ENCODE results near the gene KIF26B.

KIF26B gene

DNA sequence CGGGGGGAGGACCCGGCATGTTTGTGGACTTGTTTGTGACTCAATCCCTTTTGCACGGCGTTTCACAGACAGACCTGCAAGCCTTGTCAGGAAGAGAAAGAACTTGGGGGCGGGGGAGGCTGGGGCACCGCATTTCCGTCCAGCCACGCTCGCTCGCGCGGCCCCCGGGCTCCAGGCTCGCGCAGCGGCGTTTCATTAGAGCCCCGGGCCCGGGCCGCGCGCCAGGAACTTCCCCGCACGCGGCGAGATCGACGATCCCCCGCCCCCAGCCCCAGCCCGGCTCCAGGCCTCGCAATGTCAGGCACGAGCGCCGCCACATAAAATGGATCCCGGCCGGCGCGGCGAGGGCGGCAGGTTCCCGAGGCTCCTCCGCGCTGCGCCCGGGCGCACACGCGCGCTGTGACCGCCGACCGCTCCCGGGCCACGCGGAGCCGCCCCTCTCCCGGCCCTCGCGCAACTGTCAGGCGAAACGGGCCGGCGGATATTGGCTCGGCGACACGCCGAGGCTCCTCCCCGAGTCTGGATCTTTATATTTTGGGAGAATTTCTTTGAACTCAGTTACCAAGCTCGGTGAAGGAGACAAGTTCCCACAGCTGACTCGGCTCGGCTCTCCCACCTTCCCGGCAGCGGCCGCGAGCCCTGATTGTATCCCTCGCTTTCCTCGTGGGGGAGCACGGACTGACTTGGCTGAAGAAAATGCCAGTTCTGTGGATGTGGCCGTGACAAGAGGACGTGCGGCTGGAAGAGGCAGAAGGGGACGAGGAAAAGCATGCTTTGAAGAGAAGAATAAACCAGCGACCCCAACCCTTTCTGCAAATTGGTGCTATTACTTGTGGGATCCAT is at the start of gene KIF26B:
KIF26B (plus strand) TSS at position 557 of the 843 bp plus-strand sequence. CDS start 440 bp downstream, outside the sequence.
- TF ChIP-seq ZNF274 (IDR thresholded peaks at IDR 0.05; ENCODE audit: low read depth, low read length) (no peak), SUZ12 (IDR thresholded peaks at IDR 0.05; ENCODE audit: extremely low read depth, insufficient read depth, insufficient read length) (no peak), YY1 (IDR thresholded peaks at IDR 0.05; ENCODE audit: insufficient read depth, insufficient read length) (no peak)
- Histone ChIP-seq H3K4me1 (ENCODE audit: insufficient read depth, insufficient read length) (peaks cover 4% of the 10 kb centered on the region), H3K9me3 (ENCODE audit: insufficient read depth, low read length) (peaks cover 20% of the 10 kb centered on the region), H3K27me3 (ENCODE audit: insufficient read depth, insufficient read length) (peaks cover 41% of the 10 kb centered on the region), H3K9ac (ENCODE audit: insufficient read length, low read depth) (peak within 1 kb of the TSS; percentile 87), H3K4me3 (ENCODE audit: insufficient read length, low read depth) (peak within 1 kb of the TSS; percentile 77), H3K36me3 (ENCODE audit: insufficient read depth, insufficient read length, low read length) (peaks cover 4% of the 10 kb centered on the region)
- DNase-seq (ENCODE audit: low read depth, low spot score), result no peak

DNA sequence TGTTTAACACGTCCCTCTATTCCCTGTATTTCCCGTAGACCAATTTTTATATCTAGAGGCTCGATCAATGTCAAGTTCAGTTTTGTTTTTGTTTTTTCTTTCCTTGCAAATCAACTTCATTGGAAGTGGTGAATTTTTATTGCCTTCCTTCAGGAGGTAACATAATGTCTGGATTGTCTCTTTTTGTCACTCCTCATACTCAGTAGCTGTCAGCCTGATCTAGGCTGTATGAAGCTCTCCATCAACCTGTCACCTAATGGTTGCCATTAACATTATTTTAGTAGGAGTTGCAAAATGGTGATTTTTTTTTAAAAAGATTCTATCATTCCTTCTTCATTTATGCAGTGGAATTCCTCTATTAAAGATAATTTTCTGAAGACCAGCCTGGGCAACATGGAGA is 49.7 kb upstream of the KIF26B start:
- no peak for DNase-seq (ENCODE audit: low read depth, low spot score)
- Histone ChIP-seq H3K4me1 (ENCODE audit: insufficient read depth, insufficient read length) (peaks cover 2% of the 10 kb centered on the region), H3K27me3 (ENCODE audit: insufficient read depth, insufficient read length) (no peaks in the 10 kb centered on the region), H3K4me3 (ENCODE audit: insufficient read length, low read depth) (no peak overlapping the region), H3K9me3 (ENCODE audit: insufficient read depth, low read length) (no peaks in the 10 kb centered on the region), H3K36me3 (ENCODE audit: insufficient read depth, insufficient read length, low read length) (no peaks in the 10 kb centered on the region), H3K9ac (ENCODE audit: insufficient read length, low read depth) (no peak overlapping the region)
- TF ChIP-seq YY1 (IDR thresholded peaks at IDR 0.05; ENCODE audit: insufficient read depth, insufficient read length) (no peak), SUZ12 (IDR thresholded peaks at IDR 0.05; ENCODE audit: extremely low read depth, insufficient read depth, insufficient read length) (no peak), ZNF274 (IDR thresholded peaks at IDR 0.05; ENCODE audit: low read depth, low read length) (no peak)

DNA sequence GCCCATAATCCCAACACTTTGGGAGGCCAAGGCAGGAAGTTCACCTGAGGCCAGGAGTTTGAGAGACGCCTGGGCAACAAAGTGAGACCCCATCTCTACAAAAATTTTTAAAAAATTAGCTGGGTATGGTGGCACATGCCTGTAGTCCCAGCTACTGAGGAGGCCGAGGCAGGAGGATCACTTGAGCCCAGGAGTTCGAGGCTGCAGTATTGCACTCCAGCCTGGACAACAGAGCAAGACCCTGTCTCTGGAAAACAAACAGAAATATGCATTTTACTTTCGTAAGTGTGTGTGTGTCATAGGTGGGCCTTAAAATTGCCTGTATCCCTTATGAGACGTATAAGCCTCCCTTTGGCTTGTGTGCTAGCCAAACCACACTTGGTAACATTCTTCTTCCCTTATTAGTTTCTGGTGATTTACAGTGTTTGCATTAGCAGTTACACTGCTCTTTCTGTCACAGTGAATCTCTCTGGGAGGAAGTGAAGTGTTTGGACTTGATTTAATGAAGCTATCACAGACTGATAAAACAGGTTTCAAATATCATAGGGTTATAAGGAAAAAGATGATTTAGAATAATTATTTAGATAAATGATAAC is 48.9 kb upstream of the KIF26B start:
- no peaks in the 10 kb centered on the region for H3K9me3 ChIP-seq (ENCODE audit: insufficient read depth, low read length)
- DNase-seq (ENCODE audit: low read depth, low spot score), result no peak
- H3K9ac ChIP-seq (ENCODE audit: insufficient read length, low read depth), result no peak overlapping the region
- H3K27me3 ChIP-seq (ENCODE audit: insufficient read depth, insufficient read length), result no peaks in the 10 kb centered on the region
- TF ChIP-seq YY1 (IDR thresholded peaks at IDR 0.05; ENCODE audit: insufficient read depth, insufficient read length), result no peak
- peaks cover 2% of the 10 kb centered on the region for H3K4me1 ChIP-seq (ENCODE audit: insufficient read depth, insufficient read length)
- H3K4me3 ChIP-seq (ENCODE audit: insufficient read length, low read depth), result no peak overlapping the region
- H3K36me3 ChIP-seq (ENCODE audit: insufficient read depth, insufficient read length, low read length), result no peaks in the 10 kb centered on the region

DNA sequence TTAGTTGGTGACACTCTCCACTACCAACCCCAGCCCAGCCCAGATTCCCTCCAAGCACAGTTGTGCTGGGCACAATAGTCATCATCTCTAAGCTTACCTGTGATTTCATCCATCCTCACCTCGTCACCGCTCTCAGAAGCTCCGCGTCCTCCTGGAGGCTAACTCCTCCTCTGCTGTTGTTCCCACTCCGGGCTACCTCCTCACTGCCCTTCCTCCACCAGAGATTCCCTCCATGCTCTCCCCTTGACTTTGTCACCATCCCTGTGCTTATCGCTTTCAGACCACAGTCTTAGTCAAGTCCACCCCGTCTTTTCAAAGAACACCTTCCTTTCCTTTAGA is 47.0 kb upstream of the KIF26B start:
- no peak overlapping the region for H3K9ac ChIP-seq (ENCODE audit: insufficient read length, low read depth)

DNA sequence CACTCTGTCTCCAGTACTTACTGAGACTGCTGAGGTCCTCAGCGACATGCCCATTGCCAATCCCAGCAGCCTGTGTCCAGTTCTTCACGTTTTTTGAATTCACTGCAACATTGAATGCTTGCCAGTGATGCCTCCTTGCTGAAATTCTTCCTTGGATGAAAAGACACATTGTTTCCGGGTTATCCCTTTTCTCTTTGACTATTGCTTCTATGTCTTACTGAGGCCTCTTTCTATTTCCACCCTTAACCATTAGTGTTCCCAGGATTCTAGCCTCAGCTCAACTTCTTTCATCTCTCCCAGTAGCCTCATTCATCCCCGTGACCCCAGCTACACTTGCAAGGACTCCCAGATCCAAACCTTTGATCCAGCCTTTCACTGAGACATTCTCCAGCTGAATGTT is 46.5 kb upstream of the KIF26B start:
- Histone ChIP-seq H3K36me3 (ENCODE audit: insufficient read depth, insufficient read length, low read length) (no peaks in the 10 kb centered on the region), H3K27me3 (ENCODE audit: insufficient read depth, insufficient read length) (no peaks in the 10 kb centered on the region), H3K9me3 (ENCODE audit: insufficient read depth, low read length) (no peaks in the 10 kb centered on the region), H3K9ac (ENCODE audit: insufficient read length, low read depth) (no peak overlapping the region), H3K4me1 (ENCODE audit: insufficient read depth, insufficient read length) (peaks cover 2% of the 10 kb centered on the region), H3K4me3 (ENCODE audit: insufficient read length, low read depth) (no peak overlapping the region)
- DNase-seq (ENCODE audit: low read depth, low spot score), result no peak
- TF ChIP-seq SUZ12 (IDR thresholded peaks at IDR 0.05; ENCODE audit: extremely low read depth, insufficient read depth, insufficient read length) (no peak), YY1 (IDR thresholded peaks at IDR 0.05; ENCODE audit: insufficient read depth, insufficient read length) (no peak), ZNF274 (IDR thresholded peaks at IDR 0.05; ENCODE audit: low read depth, low read length) (no peak)

More for the DNA sequence above, 47.0 kb upstream of the KIF26B start:
- TF ChIP-seq ZNF274 (IDR thresholded peaks at IDR 0.05; ENCODE audit: low read depth, low read length), result no peak
- TF ChIP-seq YY1 (IDR thresholded peaks at IDR 0.05; ENCODE audit: insufficient read depth, insufficient read length), result no peak
- no peak for TF ChIP-seq SUZ12 (IDR thresholded peaks at IDR 0.05; ENCODE audit: extremely low read depth, insufficient read depth, insufficient read length)
- Histone ChIP-seq H3K27me3 (ENCODE audit: insufficient read depth, insufficient read length) (no peaks in the 10 kb centered on the region), H3K9me3 (ENCODE audit: insufficient read depth, low read length) (no peaks in the 10 kb centered on the region), H3K4me3 (ENCODE audit: insufficient read length, low read depth) (no peak overlapping the region), H3K36me3 (ENCODE audit: insufficient read depth, insufficient read length, low read length) (no peaks in the 10 kb centered on the region), H3K4me1 (ENCODE audit: insufficient read depth, insufficient read length) (peaks cover 2% of the 10 kb centered on the region)
- no peak for DNase-seq (ENCODE audit: low read depth, low spot score)

DNA sequence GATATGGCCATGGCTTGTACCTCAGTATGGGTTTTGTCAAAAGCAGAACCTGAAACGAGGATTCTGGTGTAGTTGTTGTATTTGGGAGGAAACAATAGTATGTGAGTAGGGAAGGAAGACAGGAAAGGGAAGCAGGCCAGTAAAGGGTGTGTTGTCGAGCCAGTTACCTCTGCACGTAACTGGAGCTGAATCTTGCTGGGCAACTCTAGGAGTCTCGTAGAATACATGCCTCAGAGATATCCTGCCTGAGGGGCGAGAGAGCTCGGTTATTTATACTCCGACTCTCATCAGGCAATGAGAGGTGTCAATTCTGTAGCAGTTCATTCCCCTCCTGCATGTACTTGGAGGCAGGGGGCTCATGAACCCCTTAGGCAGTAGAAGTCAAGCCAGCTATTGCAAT is 45.9 kb upstream of the KIF26B start:
- DNase-seq (ENCODE audit: low read depth, low spot score), result no peak
- H3K9ac ChIP-seq (ENCODE audit: insufficient read length, low read depth), result no peak overlapping the region
- H3K4me1 ChIP-seq (ENCODE audit: insufficient read depth, insufficient read length), result peaks cover 2% of the 10 kb centered on the region
- TF ChIP-seq YY1 (IDR thresholded peaks at IDR 0.05; ENCODE audit: insufficient read depth, insufficient read length) (no peak), SUZ12 (IDR thresholded peaks at IDR 0.05; ENCODE audit: extremely low read depth, insufficient read depth, insufficient read length) (no peak), ZNF274 (IDR thresholded peaks at IDR 0.05; ENCODE audit: low read depth, low read length) (no peak)
- H3K27me3 ChIP-seq (ENCODE audit: insufficient read depth, insufficient read length), result no peaks in the 10 kb centered on the region
- H3K4me3 ChIP-seq (ENCODE audit: insufficient read length, low read depth), result no peak overlapping the region
- H3K36me3 ChIP-seq (ENCODE audit: insufficient read depth, insufficient read length, low read length), result no peaks in the 10 kb centered on the region
- H3K9me3 ChIP-seq (ENCODE audit: insufficient read depth, low read length), result no peaks in the 10 kb centered on the region

DNA sequence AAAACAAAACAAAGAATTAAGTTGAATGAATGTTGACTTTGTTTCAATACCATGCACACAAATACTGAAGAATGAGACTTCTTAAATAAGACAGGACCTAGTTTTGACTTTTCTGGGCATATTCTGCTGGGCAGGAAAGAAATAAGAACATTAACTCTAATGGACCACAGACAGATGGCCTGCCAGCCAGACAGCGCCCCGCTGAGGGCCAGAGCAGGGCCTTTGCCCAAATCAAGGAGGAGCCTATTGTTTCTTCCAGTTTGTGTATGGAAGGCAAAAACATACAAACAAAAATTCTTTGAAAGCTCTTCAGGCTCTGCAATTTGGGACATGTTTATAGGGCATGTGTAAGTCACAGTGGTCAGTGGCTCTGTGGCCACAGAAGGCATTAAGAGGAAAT is 44.4 kb upstream of the KIF26B start:
- no peak for DNase-seq (ENCODE audit: low read depth, low spot score)
- Histone ChIP-seq H3K9ac (ENCODE audit: insufficient read length, low read depth) (no peak overlapping the region), H3K9me3 (ENCODE audit: insufficient read depth, low read length) (no peaks in the 10 kb centered on the region), H3K27me3 (ENCODE audit: insufficient read depth, insufficient read length) (no peaks in the 10 kb centered on the region), H3K4me3 (ENCODE audit: insufficient read length, low read depth) (no peak overlapping the region), H3K36me3 (ENCODE audit: insufficient read depth, insufficient read length, low read length) (no peaks in the 10 kb centered on the region), H3K4me1 (ENCODE audit: insufficient read depth, insufficient read length) (peaks cover 2% of the 10 kb centered on the region)
- no peak for TF ChIP-seq ZNF274 (IDR thresholded peaks at IDR 0.05; ENCODE audit: low read depth, low read length)
- TF ChIP-seq SUZ12 (IDR thresholded peaks at IDR 0.05; ENCODE audit: extremely low read depth, insufficient read depth, insufficient read length), result no peak
- TF ChIP-seq YY1 (IDR thresholded peaks at IDR 0.05; ENCODE audit: insufficient read depth, insufficient read length), result no peak

All from NT2/D1 (cell line).